ENCODE data around the gene FAM234A. TPM values are rescaled to one million over a fixed set of nuclear protein-coding genes. Genes with fewer than 3 reads are reported as not detected.
"Not testable (repeated sequence)": the region's sequence is repeated elsewhere in the genome, so short reads cannot be mapped to it uniquely, and the experiment has no call there.

The FAM234A gene
- total and polyA plus RNA-seq, 8 donors = 13.1 to 87.2 (median 35.1) TPM

- peaks cover 23 to 47% (median 44%) of the 10 kb centered on the region in 4 donors for H3K36me3 ChIP-seq
- H3K4me1 ChIP-seq = peaks cover 13 to 42% (median 27%) of the 10 kb centered on the region in 4 donors
- H3K27me3 ChIP-seq = no peaks in the 10 kb centered on the region
- H3K9me3 ChIP-seq = no peaks in the 10 kb centered on the region
- peak in 1 of 2 donors; percentile 27 for DNase-seq
- intact Hi-C loops (cut with DNase I; ENCODE audit: low total_unique reads) = no loop called here
- peak overlapping the region; percentile 92 to 99 (median 97) for H3K27ac ChIP-seq
- peak overlapping the region; percentile 79 to 89 (median 82) for H3K4me3 ChIP-seq
- TF ChIP-seq POLR2A (IDR thresholded peaks at IDR 0.05) (no peak), POLR2AphosphoS5 (IDR thresholded peaks at IDR 0.05) (no peak), EP300 (IDR thresholded peaks at IDR 0.05) (no peak)
- TF ChIP-seq, protein P1, sequence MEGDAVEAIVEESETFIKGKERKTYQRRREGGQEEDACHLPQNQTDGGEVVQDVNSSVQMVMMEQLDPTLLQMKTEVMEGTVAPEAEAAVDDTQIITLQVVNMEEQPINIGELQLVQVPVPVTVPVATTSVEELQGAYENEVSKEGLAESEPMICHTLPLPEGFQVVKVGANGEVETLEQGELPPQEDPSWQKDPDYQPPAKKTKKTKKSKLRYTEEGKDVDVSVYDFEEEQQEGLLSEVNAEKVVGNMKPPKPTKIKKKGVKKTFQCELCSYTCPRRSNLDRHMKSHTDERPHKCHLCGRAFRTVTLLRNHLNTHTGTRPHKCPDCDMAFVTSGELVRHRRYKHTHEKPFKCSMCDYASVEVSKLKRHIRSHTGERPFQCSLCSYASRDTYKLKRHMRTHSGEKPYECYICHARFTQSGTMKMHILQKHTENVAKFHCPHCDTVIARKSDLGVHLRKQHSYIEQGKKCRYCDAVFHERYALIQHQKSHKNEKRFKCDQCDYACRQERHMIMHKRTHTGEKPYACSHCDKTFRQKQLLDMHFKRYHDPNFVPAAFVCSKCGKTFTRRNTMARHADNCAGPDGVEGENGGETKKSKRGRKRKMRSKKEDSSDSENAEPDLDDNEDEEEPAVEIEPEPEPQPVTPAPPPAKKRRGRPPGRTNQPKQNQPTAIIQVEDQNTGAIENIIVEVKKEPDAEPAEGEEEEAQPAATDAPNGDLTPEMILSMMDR (IDR thresholded peaks at IDR 0.05) = no peak
- 12 to 17% (median 14%) methylated on average over 9 of the region's 9 CpGs for WGBS, 5 donors
Measured at GRCh38 chr16:228151-228851, 6.3 kb upstream of the FAM234A start.

- peak within 1 kb of the TSS; percentile 79 to 89 (median 82) for H3K4me3 ChIP-seq
- TF ChIP-seq POLR2AphosphoS5 (IDR thresholded peaks at IDR 0.05) (peak; percentile 93 to 99 (median 97)), POLR2A (IDR thresholded peaks at IDR 0.05) (peak in 2 of 4 donors; percentile 62 to 66), EP300 (IDR thresholded peaks at IDR 0.05) (no peak)
- TF ChIP-seq, protein P1 (IDR thresholded peaks at IDR 0.05) = no peak
- H3K27me3 ChIP-seq = no peaks in the 10 kb centered on the region
- WGBS, 5 donors = 1 to 4% (median 2%) methylated on average over 40 to 87 of the region's 88 CpGs
- no peaks in the 10 kb centered on the region for H3K9me3 ChIP-seq
- intact Hi-C loops (cut with DNase I; ENCODE audit: low total_unique reads) = no loop called here
- peak; percentile 87 to 97 for DNase-seq
- H3K27ac ChIP-seq = peak within 1 kb of the TSS; percentile 92 to 99 (median 97)
- peaks cover 15 to 39% (median 36%) of the 10 kb centered on the region in 4 donors for H3K36me3 ChIP-seq
- H3K4me1 ChIP-seq = peaks cover 16 to 43% (median 28%) of the 10 kb centered on the region in 4 donors
Measured at GRCh38 chr16:228852-229730, 5.5 kb upstream of the FAM234A start, which contains the start of gene LUC7L. Gene LUC7L (minus strand): TSS chr16:229449. CDS start chr16:229339, 110 bp downstream.

GRCh38 chr16:229731-230281 is 4.8 kb upstream of the FAM234A start:
- Histone ChIP-seq H3K27me3 (no peaks in the 10 kb centered on the region), H3K4me3 (peak overlapping the region; percentile 79 to 89 (median 82)), H3K27ac (peak overlapping the region in 4 of 5 donors; percentile 92 to 99 (median 98)), H3K9me3 (no peaks in the 10 kb centered on the region), H3K4me1 (peaks cover 18 to 45% (median 29%) of the 10 kb centered on the region in 4 donors), H3K36me3 (peaks cover 8 to 32% (median 29%) of the 10 kb centered on the region in 4 donors)
- TF ChIP-seq POLR2AphosphoS5 (IDR thresholded peaks at IDR 0.05) (no peak), EP300 (IDR thresholded peaks at IDR 0.05) (no peak), POLR2A (IDR thresholded peaks at IDR 0.05) (no peak)
- TF ChIP-seq, protein P1 (IDR thresholded peaks at IDR 0.05) = no peak
- no peak for DNase-seq
- WGBS, 5 donors = 73 to 80% (median 79%) methylated on average over 22 of the region's 22 CpGs
- intact Hi-C loops (cut with DNase I; ENCODE audit: low total_unique reads) = loop anchor here (10.0 kb wide), 1 partner anchor 135 kb away; no protein-coding TSS in a partner anchor

DNA sequence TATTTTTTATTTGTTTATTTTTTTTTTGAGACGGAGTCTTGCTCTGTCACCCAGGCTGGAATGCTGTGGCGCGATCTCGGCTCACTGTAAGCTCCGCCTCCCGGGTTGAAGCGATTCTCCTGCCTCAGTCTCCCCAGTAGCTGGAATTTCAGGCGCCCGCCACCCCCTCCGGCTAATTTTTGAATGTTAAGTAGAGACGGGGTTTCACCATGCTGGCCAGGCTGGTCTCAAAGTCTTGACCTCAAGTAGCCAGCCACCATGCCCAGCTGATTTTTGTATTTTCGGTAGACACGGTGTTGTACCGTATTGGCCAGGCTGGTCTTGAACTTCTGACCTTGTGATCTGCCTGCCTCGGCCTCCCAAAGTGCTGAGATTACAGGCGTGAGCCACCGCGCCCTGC is 4.3 kb upstream of the FAM234A start:
- not testable (repeated sequence) for H3K27ac ChIP-seq, DNase-seq, H3K27me3 ChIP-seq, H3K4me3 ChIP-seq, H3K9me3 ChIP-seq
- intact Hi-C loops (cut with DNase I; ENCODE audit: low total_unique reads) = loop anchor here (10.0 kb wide), 1 partner anchor 134 kb away; no protein-coding TSS in a partner anchor
- WGBS, 5 donors = 91 to 95% (median 93%) methylated on average over 18 of the region's 18 CpGs
- Histone ChIP-seq H3K4me1 (peaks cover 18 to 45% (median 33%) of the 10 kb centered on the region in 4 donors), H3K36me3 (peaks cover 8 to 26% (median 24%) of the 10 kb centered on the region in 4 donors)

Data from stomach (tissue), 9 donors.